IMR-90 (cell line): ENCODE data around the gene PRIMA1. TPM values are rescaled to one million over a fixed set of nuclear protein-coding genes. Genes with fewer than 3 reads are reported as not detected.
A peak's percentile ranks its signal among the peaks of the same experiment; 100 is the strongest.

ENCODE experiments used
- ATAC-seq: fragments of 200-7000 bp; cut with Tn5 transposase; 2 replicates; pipeline ENCODE4 v1.9.1; 2020; ENCODE audit warnings: low read depth, mild to moderate bottlenecking, moderate library complexity
- BruUV-seq: library from RNA; stranded (reverse); fragments of 400-500 nt; replicated peaks from 2 replicates; lab custom pipeline; 2021; lab: Mats Ljungman, UMichigan
- CTCF ChIA-PET: fragments of 300-600 bp; formaldehyde crosslinking; extraction: SDS; loops from one replicate; lab custom pipeline; 2021; ENCODE audit warnings: antibody characterized with exemption; lab: Yijun Ruan, JAX
- POLR2A ChIA-PET: fragments of 300-600 bp; sonication (Branson Sonifier 250); formaldehyde crosslinking; loops from one replicate; lab custom pipeline; 2022; ENCODE audit warnings: antibody characterized with exemption; ENCODE audit not compliant: unreplicated experiment; lab: Charles Lee
- DNase-seq: peaks from one replicate; pipeline ENCODE4 v3.0.0; 2013
- H2AFZ ChIP-seq: replicated peaks from 2 replicates; pipeline ENCODE3; 2013; ENCODE audit warnings: low read length, mild to moderate bottlenecking; ENCODE audit not compliant: poor library complexity
- H2AK5ac ChIP-seq: 2 replicates; pipeline ENCODE4 v1.6.1; 2013; ENCODE audit warnings: low read depth, low read length, inconsistent platforms
- H2AK9ac ChIP-seq: replicated peaks from 2 replicates; pipeline ENCODE3; 2013; ENCODE audit warnings: mild to moderate bottlenecking, low read depth, low read length, moderate library complexity; ENCODE audit not compliant: poor library complexity
- H2BK120ac ChIP-seq: 2 replicates; pipeline ENCODE4 v1.6.1; 2013; ENCODE audit warnings: low read depth, low read length, inconsistent platforms
- H2BK15ac ChIP-seq: 3 replicates; pipeline ENCODE4 v1.6.1; 2013; ENCODE audit warnings: low read depth, low read length, inconsistent platforms
- H2BK20ac ChIP-seq: 2 replicates; pipeline ENCODE4 v1.6.1; 2013; ENCODE audit warnings: low read depth, mild to moderate bottlenecking, inconsistent platforms, low read length, moderate library complexity
- H2BK5ac ChIP-seq: 2 replicates; pipeline ENCODE4 v1.6.1; 2013; ENCODE audit warnings: mild to moderate bottlenecking, low read depth, low read length, inconsistent platforms; ENCODE audit not compliant: poor library complexity, severe bottlenecking
- H3K14ac ChIP-seq: replicated peaks from 2 replicates; pipeline ENCODE4 v1.6.1; 2013; ENCODE audit warnings: low read depth, low read length, inconsistent platforms
- H3K18ac ChIP-seq: 2 replicates; pipeline ENCODE4 v1.6.1; 2013; ENCODE audit warnings: low read depth, low read length, control low read depth
- H3K23ac ChIP-seq: 2 replicates; pipeline ENCODE4 v1.6.1; 2013; ENCODE audit warnings: low read depth, low read length, inconsistent platforms
- H3K27ac ChIP-seq: 2 replicates; pipeline ENCODE4 v1.5.1; 2013; ENCODE audit warnings: mild to moderate bottlenecking, control low read depth, low read length; ENCODE audit not compliant: insufficient read depth
- H3K27me3 ChIP-seq: 2 replicates; pipeline ENCODE4 v1.6.1; 2013; ENCODE audit warnings: low read length; ENCODE audit not compliant: control insufficient read depth, insufficient read depth
- H3K36me3 ChIP-seq: 2 replicates; pipeline ENCODE4 v1.6.1; 2013; ENCODE audit warnings: low read length, mixed read lengths; ENCODE audit not compliant: control insufficient read depth, insufficient read depth
- H3K4ac ChIP-seq: 2 replicates; pipeline ENCODE4 v1.6.1; 2013; ENCODE audit warnings: low read depth, low read length, inconsistent platforms
- H3K4me1 ChIP-seq: 2 replicates; pipeline ENCODE4 v1.6.1; 2013; ENCODE audit warnings: low read length, mixed read lengths; ENCODE audit not compliant: control insufficient read depth, insufficient read depth
- H3K4me2 ChIP-seq: 2 replicates; pipeline ENCODE4 v1.6.1; 2013; ENCODE audit warnings: low read depth, mild to moderate bottlenecking, control low read depth, low read length, moderate library complexity
- H3K4me3 ChIP-seq: 2 replicates; pipeline ENCODE4 v1.5.1; 2013; ENCODE audit warnings: low read depth, mild to moderate bottlenecking, control low read depth, low read length, moderate library complexity; ENCODE audit not compliant: insufficient read depth
- H3K56ac ChIP-seq: 2 replicates; pipeline ENCODE4 v1.6.1; 2013; ENCODE audit warnings: low read length, inconsistent platforms; ENCODE audit not compliant: insufficient read depth; ENCODE audit errors: extremely low read depth
- H3K79me1 ChIP-seq, 2 experiments: 2 replicates each; pipeline ENCODE4 v1.6.1; 2013; ENCODE audit warnings: low read length in 2 of 2, inconsistent platforms in 1 of 2, low read depth in 1 of 2
- H3K9ac ChIP-seq: 2 replicates; pipeline ENCODE4 v1.6.1; 2013; ENCODE audit warnings: low read depth, low read length, control low read depth
- H3K9me1 ChIP-seq: 2 replicates; pipeline ENCODE4 v1.6.1; 2013; ENCODE audit warnings: low read length, inconsistent platforms; ENCODE audit not compliant: insufficient read depth
- H3K9me3 ChIP-seq: 2 replicates; pipeline ENCODE4 v1.6.1; 2013; ENCODE audit warnings: low read length; ENCODE audit not compliant: control insufficient read depth, insufficient read depth
- H4K20me1 ChIP-seq: 2 replicates; pipeline ENCODE4 v1.6.1; 2013; ENCODE audit warnings: low read length, inconsistent platforms; ENCODE audit not compliant: insufficient read depth
- H4K5ac ChIP-seq: 2 replicates; pipeline ENCODE4 v1.6.1; 2013; ENCODE audit warnings: mild to moderate bottlenecking, low read depth, low read length, control low read depth
- H4K8ac ChIP-seq, 2 experiments: 2 replicates each; pipeline ENCODE4 v1.6.1; 2013; ENCODE audit warnings: low read depth in 2 of 2, low read length in 2 of 2, control low read depth in 1 of 2, inconsistent platforms in 1 of 2
- H4K91ac ChIP-seq: 2 replicates; pipeline ENCODE4 v1.6.1; 2013; ENCODE audit warnings: low read depth, low read length, inconsistent platforms; ENCODE audit not compliant: insufficient read depth
- MAZ ChIP-seq: IDR thresholded peaks from 2 replicates; pipeline ENCODE4 v1.6.1; 2012; ENCODE audit warnings: low read depth, mild to moderate bottlenecking, low read length, improper control_type of control experiment, moderate library complexity, borderline replicate concordance
- USF2 ChIP-seq: fragments of 150-350 bp; IDR thresholded peaks from 2 replicates; pipeline ENCODE4 v1.6.1; 2017; ENCODE audit warnings: mild to moderate bottlenecking, antibody characterized with exemption, low read length, low read depth
- WGBS, 2 experiments: methylation state at CpG; one replicate each; pipeline versions ENCODE4 v1.1.5 to v1.1.7; 2013; ENCODE audit warnings: missing lambda C conversion rate in 2 of 2; ENCODE audit not compliant: insufficient read length in 1 of 2; ENCODE audit errors: extremely low coverage in 2 of 2; 5-methylcytosine and 5-hydroxymethylcytosine counted together
- dilution Hi-C: fragments of 300-500 bp; cut with HindIII; formaldehyde crosslinking; loops from one replicate; pipeline ENCODE4 v1.14.3; 2018; ENCODE audit warnings: low sequenced_read_pairs; ENCODE audit not compliant: unreplicated experiment
- in situ Hi-C: fragments of 300-500 bp; cut with MboI; formaldehyde crosslinking; loops from 3 replicates; pipeline ENCODE4 v1.14.3; 2019; ENCODE audit warnings: low sequenced_read_pairs, inconsistent platforms, mixed read lengths
- intact Hi-C: fragments of 100-400 bp; cut with micrococcal nuclease; formaldehyde crosslinking; loops from 2 replicates; pipeline ENCODE4 v1.10.0; 2022
- polyA plus RNA-seq, 3 experiments: library from polyadenylated mRNA; depleted of rRNA; stranded (reverse); fragments of >200 nt; gene quantifications; 2 replicates each; pipeline ENCODE4 v1.2.3, GENCODE V29; 2012; ENCODE audit warnings: low replicate concordance in 1 of 3
- total RNA-seq: library from RNA; depleted of rRNA; stranded (reverse); fragments of >200 nt; gene quantifications from 2 replicates; pipeline ENCODE4 v1.2.3, GENCODE V29; 2012

PRIMA1 gene
- total and polyA plus RNA-seq, 2 of the 4 experiments (the other 2 are of a cell fraction), result not detected

GRCh38 chr14:93712079-93712837 is 76.0 kb downstream of the PRIMA1 start:
- H2BK5ac ChIP-seq, result no peak overlapping the region
- no peak overlapping the region for H3K27ac ChIP-seq
- ChIA-PET POLR2A (no interaction called here), CTCF (no interaction called here)
- H3K9ac ChIP-seq, result no peak overlapping the region
- H4K5ac ChIP-seq, result no peak overlapping the region
- no peaks in the 10 kb centered on the region for H3K9me1 ChIP-seq
- dilution Hi-C loops (no loop called here), in situ Hi-C loops (no loop called here), intact Hi-C loops (no loop called here)
- no peak for ATAC-seq
- no peak overlapping the region for H2AK5ac ChIP-seq
- no CpG with 5 or more reads among the region's 9 CpGs for WGBS, 2 experiments
- no peaks in the 10 kb centered on the region for H4K20me1 ChIP-seq
- BruUV-seq, result no TSS peak
- H3K4me2 ChIP-seq, result no peak overlapping the region
- no peaks in the 10 kb centered on the region for H3K4me1 ChIP-seq
- no peak overlapping the region for H3K56ac ChIP-seq
- no peak overlapping the region for H2BK120ac ChIP-seq
- no peak overlapping the region for H3K23ac ChIP-seq
- no peaks in the 10 kb centered on the region for H3K79me1 ChIP-seq
- H2BK15ac ChIP-seq, result no peak overlapping the region
- H3K14ac ChIP-seq, result no peak overlapping the region
- H3K4me3 ChIP-seq, result no peak overlapping the region
- H3K4ac ChIP-seq, result no peak overlapping the region
- H4K91ac ChIP-seq, result no peak overlapping the region
- H3K27me3 ChIP-seq, result no peaks in the 10 kb centered on the region
- H3K36me3 ChIP-seq, result no peaks in the 10 kb centered on the region
- peaks cover 12% of the 10 kb centered on the region for H3K9me3 ChIP-seq
- TF ChIP-seq USF2, result no peak
- TF ChIP-seq MAZ, result no peak
- H2BK20ac ChIP-seq, result no peak overlapping the region
- no peak overlapping the region for H3K18ac ChIP-seq
- no peak overlapping the region for H4K8ac ChIP-seq
- H2AK9ac ChIP-seq, result no peak overlapping the region
- peak overlapping the region; percentile 51 for H2AFZ ChIP-seq
- no peak for DNase-seq
